Natural killer cell (primary cell): ENCODE data around the gene TNS3. TPM values are rescaled to one million over a fixed set of nuclear protein-coding genes. Genes with fewer than 3 reads are reported as not detected.

Source experiments
- ATAC-seq, 3 donors: fragments of 150-1000 bp in 2 of 3; fragments of 200-7000 bp in 1 of 3; cut with Tn5 transposase; 1 replicate in 1 of 3; 2 replicates in 2 of 3; pipeline ENCODE4 v1.10.0; 2021; ENCODE audit warnings: mild to moderate bottlenecking in 2 of 3, moderate library complexity in 2 of 3
- DNase-seq, 2 donors: peaks; one replicate each; pipeline versions ENCODE4 v3.0.0 to v3.0.0-alpha.2; 2013 to 2021; ENCODE audit warnings: mixed read lengths in 1 of 2
- H3K27ac ChIP-seq: one replicate; pipeline ENCODE4 v1.5.1; 2013; ENCODE audit warnings: mild to moderate bottlenecking, low read length
- H3K27me3 ChIP-seq: one replicate; pipeline ENCODE4 v1.6.1; 2013; ENCODE audit warnings: low read length; ENCODE audit not compliant: control insufficient read depth, insufficient read depth
- H3K36me3 ChIP-seq: one replicate; pipeline ENCODE4 v1.6.1; 2013; ENCODE audit warnings: low read length; ENCODE audit not compliant: control insufficient read depth, insufficient read depth
- H3K4me1 ChIP-seq: one replicate; pipeline ENCODE4 v1.6.1; 2013; ENCODE audit warnings: low read length; ENCODE audit not compliant: control insufficient read depth, insufficient read depth
- H3K4me3 ChIP-seq: one replicate; pipeline ENCODE4 v1.5.1; 2013; ENCODE audit warnings: low read length
- H3K9me3 ChIP-seq: one replicate; pipeline ENCODE4 v1.6.1; 2013; ENCODE audit warnings: low read length; ENCODE audit not compliant: control insufficient read depth, insufficient read depth
- H3K27ac Mint-ChIP-seq, 2 donors: one replicate each; pipeline ENCODE4 v1.8.0; 2022; ENCODE audit warnings: mild to moderate bottlenecking in 2 of 2, mixed read lengths in 2 of 2, moderate library complexity in 1 of 2
- H3K27me3 Mint-ChIP-seq, 2 donors: one replicate each; pipeline ENCODE4 v1.8.0; 2022; ENCODE audit warnings: low read depth in 2 of 2, mixed read lengths in 2 of 2
- H3K36me3 Mint-ChIP-seq: one replicate; pipeline ENCODE4 v1.8.0; 2022; ENCODE audit warnings: mixed read lengths
- H3K4me1 Mint-ChIP-seq, 2 donors: one replicate each; pipeline ENCODE4 v1.8.0; 2022; ENCODE audit warnings: mixed read lengths in 2 of 2
- H3K4me3 Mint-ChIP-seq: one replicate; pipeline ENCODE4 v1.8.0; 2022; ENCODE audit warnings: mild to moderate bottlenecking, moderate library complexity, mixed read lengths
- H3K9me3 Mint-ChIP-seq, 2 donors: one replicate each; pipeline ENCODE4 v1.8.0; 2022; ENCODE audit warnings: mixed read lengths in 2 of 2
- WGBS: methylation state at CpG from one replicate; pipeline ENCODE4 v1.1.7; 2013; ENCODE audit warnings: missing lambda C conversion rate; ENCODE audit not compliant: insufficient coverage; 5-methylcytosine and 5-hydroxymethylcytosine counted together
- intact Hi-C: fragments of 100-400 bp; cut with micrococcal nuclease; formaldehyde crosslinking; loops from one replicate; pipeline ENCODE4 v1.14.2; 2022
- total RNA-seq, 4 donors: library from RNA; stranded (reverse); fragments of 120-200 nt in 1 of 4; gene quantifications; one replicate each; pipeline versions ENCODE4 v1.2.3 to v1.2.4, GENCODE V29; 2013 to 2022
- TF ChIP-seq, protein P1 (sequence below): fragments of 200-600 bp; IDR thresholded peaks from one replicate; pipeline ENCODE4 v1.8.0; 2022; ENCODE audit warnings: antibody characterized with exemption

TNS3 gene
- total RNA-seq, 3 donors from 2014 or later (not counting 1 experiment from before 2014, with no cell fraction given), result 1.6 to 3.5 (median 2.9) TPM

DNA sequence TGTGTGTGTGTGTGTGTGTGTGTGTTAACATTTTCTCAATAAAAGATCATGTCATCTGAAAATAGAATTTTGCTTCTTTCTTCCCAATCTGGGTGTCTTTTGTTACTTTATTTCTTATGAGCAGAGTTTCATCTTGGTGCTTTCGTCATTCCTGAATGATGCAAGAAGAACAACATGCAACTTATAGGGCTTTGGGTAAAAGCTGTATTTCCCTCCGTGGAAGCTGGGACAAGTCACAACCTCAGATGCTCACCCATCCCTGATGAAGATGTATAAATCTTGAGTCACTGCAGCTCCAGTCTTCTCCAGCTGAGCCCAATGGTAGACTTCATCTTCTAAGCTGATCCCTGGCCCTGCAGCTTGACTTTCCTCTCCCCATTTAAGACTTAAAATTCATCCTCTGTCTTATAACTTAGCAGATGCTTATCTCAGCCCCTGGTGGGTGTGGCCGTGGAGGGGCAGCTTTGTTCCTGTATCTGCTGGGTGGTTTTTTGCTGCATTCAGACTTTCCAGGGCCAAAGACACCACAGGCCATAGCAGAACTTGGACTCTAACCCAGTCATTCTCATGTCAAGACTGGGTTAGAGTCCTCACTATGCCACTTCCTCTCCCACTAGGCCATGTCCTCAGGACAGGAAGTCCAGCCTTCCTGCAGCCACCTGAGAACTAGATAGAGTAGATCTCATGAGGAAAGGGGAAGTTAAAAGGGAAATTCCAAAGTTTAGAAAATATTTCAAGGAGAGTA, 356.4 kb downstream of the TNS3 start:
- intact Hi-C loops, result no loop called here

More for the DNA sequence above, 356.4 kb downstream of the TNS3 start:
- DNase-seq, result no peak
- no peak overlapping the region for H3K27ac ChIP-seq
- H3K36me3 Mint-ChIP-seq, result peaks cover 6% of the 10 kb centered on the region
- H3K36me3 ChIP-seq, result no peaks in the 10 kb centered on the region
- H3K4me3 ChIP-seq, result no peak overlapping the region
- no peak for ATAC-seq
- no peaks in the 10 kb centered on the region for H3K27me3 ChIP-seq
- peaks cover 0 to 3% of the 10 kb centered on the region in 2 donors for H3K9me3 Mint-ChIP-seq
- TF ChIP-seq, protein P1, sequence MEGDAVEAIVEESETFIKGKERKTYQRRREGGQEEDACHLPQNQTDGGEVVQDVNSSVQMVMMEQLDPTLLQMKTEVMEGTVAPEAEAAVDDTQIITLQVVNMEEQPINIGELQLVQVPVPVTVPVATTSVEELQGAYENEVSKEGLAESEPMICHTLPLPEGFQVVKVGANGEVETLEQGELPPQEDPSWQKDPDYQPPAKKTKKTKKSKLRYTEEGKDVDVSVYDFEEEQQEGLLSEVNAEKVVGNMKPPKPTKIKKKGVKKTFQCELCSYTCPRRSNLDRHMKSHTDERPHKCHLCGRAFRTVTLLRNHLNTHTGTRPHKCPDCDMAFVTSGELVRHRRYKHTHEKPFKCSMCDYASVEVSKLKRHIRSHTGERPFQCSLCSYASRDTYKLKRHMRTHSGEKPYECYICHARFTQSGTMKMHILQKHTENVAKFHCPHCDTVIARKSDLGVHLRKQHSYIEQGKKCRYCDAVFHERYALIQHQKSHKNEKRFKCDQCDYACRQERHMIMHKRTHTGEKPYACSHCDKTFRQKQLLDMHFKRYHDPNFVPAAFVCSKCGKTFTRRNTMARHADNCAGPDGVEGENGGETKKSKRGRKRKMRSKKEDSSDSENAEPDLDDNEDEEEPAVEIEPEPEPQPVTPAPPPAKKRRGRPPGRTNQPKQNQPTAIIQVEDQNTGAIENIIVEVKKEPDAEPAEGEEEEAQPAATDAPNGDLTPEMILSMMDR, result no peak
- H3K4me3 Mint-ChIP-seq, result no peak overlapping the region
- peaks cover 5% of the 10 kb centered on the region for H3K4me1 ChIP-seq
- no peak overlapping the region for H3K27ac Mint-ChIP-seq
- peaks cover 0 to 2% of the 10 kb centered on the region in 2 donors for H3K27me3 Mint-ChIP-seq
- H3K4me1 Mint-ChIP-seq, result no peaks in the 10 kb centered on the region
- 55% methylated on average over 3 of the region's 3 CpGs for WGBS
- H3K9me3 ChIP-seq, result no peaks in the 10 kb centered on the region
